ENCODE results near the gene BIK. TPM values are rescaled to one million over a fixed set of nuclear protein-coding genes. Genes with fewer than 3 reads are reported as not detected.

BIK gene
- 10 to 100 TPM in 1 of 2 donors, 1 to 10 TPM in 1; 5.8 to 13.3 TPM for total RNA-seq
- polyA plus RNA-seq (2013, experiment 1 of 2), result 0.82 TPM
- polyA plus RNA-seq (2013, experiment 2 of 2), result 0.79 TPM
- long read RNA-seq, experiment 1, partial matches to known transcripts, result 0 of 2 reads
- long read RNA-seq, experiment 1, other reads (novel, unspliced or antisense), result 0 of 2 reads
- long read RNA-seq, experiment 2, transcript BIK-201 (5 exons, 953 nt), result major isoform, 7 of 9 reads
- long read RNA-seq, experiment 2, partial matches to known transcripts, result 1 of 9 reads
- long read RNA-seq, experiment 2, other reads (novel, unspliced or antisense), result 1 of 9 reads
- long read RNA-seq, experiment 3, transcript BIK-201 (5 exons, 953 nt), result major isoform, 34 of 38 reads
- long read RNA-seq, experiment 3, partial matches to known transcripts, result 1 of 38 reads
- long read RNA-seq, experiment 3, other reads (novel, unspliced or antisense), result 3 of 38 reads
- long read RNA-seq, experiment 4, transcript BIK-201 (5 exons, 953 nt), result major isoform, 9 of 10 reads
- long read RNA-seq, experiment 4, partial matches to known transcripts, result 0 of 10 reads
- long read RNA-seq, experiment 4, other reads (novel, unspliced or antisense), result 1 of 10 reads

GRCh38 chr22:43110444-43110926 lies at the start of gene BIK:
TSS of gene BIK (plus strand) at chr22:43110750. CDS start at chr22:43124023, 13,273 bp downstream.
- Mint-ChIP-seq H3K36me3 (ENCODE audit: low read depth) (no peaks in the 10 kb centered on the region), H3K27me3 (ENCODE audit: insufficient read depth) (peaks cover 31% of the 10 kb centered on the region), H3K4me1 (peaks cover 18% of the 10 kb centered on the region), H3K4me3 (peak within 1 kb of the TSS; percentile 60), H3K27ac (peak within 1 kb of the TSS; percentile 80), H3K9me3 (no peaks in the 10 kb centered on the region)
- Histone ChIP-seq H3K27ac (ENCODE audit: low read depth, low read length) (no peak within 1 kb of the TSS), H3K9me3 (ENCODE audit: control insufficient read depth, low read length) (no peaks in the 10 kb centered on the region), H3K4me1 (ENCODE audit: control insufficient read depth, insufficient read depth, low read length) (peaks cover 2% of the 10 kb centered on the region), H3K9ac (ENCODE audit: extremely low read depth, low read length, poor library complexity, severe bottlenecking) (no peak within 1 kb of the TSS), H3K36me3 (ENCODE audit: control insufficient read depth, insufficient read depth, low read length) (no peaks in the 10 kb centered on the region), H3K4me3 (ENCODE audit: low read length) (peak within 1 kb of the TSS; percentile 81), H3K27me3 (ENCODE audit: control insufficient read depth, insufficient read depth, low read length, poor library complexity, severe bottlenecking) (peaks cover 33% of the 10 kb centered on the region)
- TF ChIP-seq CTCF (conservative IDR thresholded peaks at IDR 0.05), result no peak
- 0 to 1% methylated on average over 37 to 49 of the region's 49 CpGs for whole genome bisulfite sequencing, 2 experiments (ENCODE audit: insufficient coverage in 1 of 2, insufficient read length in 1 of 2)
- DNase-seq, result peak; percentile 92

GRCh38 chr22:43066134-43066533 lies 44.4 kb upstream of the BIK start:
- Histone ChIP-seq H3K4me3 (ENCODE audit: low read length) (no peak overlapping the region), H3K36me3 (ENCODE audit: control insufficient read depth, insufficient read depth, low read length) (no peaks in the 10 kb centered on the region), H3K27ac (ENCODE audit: low read depth, low read length) (no peak overlapping the region), H3K9ac (ENCODE audit: extremely low read depth, low read length, poor library complexity, severe bottlenecking) (no peak overlapping the region), H3K4me1 (ENCODE audit: control insufficient read depth, insufficient read depth, low read length) (no peaks in the 10 kb centered on the region), H3K9me3 (ENCODE audit: control insufficient read depth, low read length) (no peaks in the 10 kb centered on the region), H3K27me3 (ENCODE audit: control insufficient read depth, insufficient read depth, low read length, poor library complexity, severe bottlenecking) (no peaks in the 10 kb centered on the region)
- H3K4me1 Mint-ChIP-seq, result peaks cover 4% of the 10 kb centered on the region
- H3K36me3 Mint-ChIP-seq (ENCODE audit: low read depth), result peaks cover 22% of the 10 kb centered on the region
- H3K9me3 Mint-ChIP-seq, result no peaks in the 10 kb centered on the region
- DNase-seq, result peak; percentile 51
- H3K4me3 Mint-ChIP-seq, result no peak overlapping the region
- no peaks in the 10 kb centered on the region for H3K27me3 Mint-ChIP-seq (ENCODE audit: insufficient read depth)
- TF ChIP-seq CTCF (conservative IDR thresholded peaks at IDR 0.05), result no peak
- H3K27ac Mint-ChIP-seq, result no peak overlapping the region
- 85 to 94% methylated on average over 5 to 6 of the region's 7 CpGs for WGBS, 2 experiments (ENCODE audit: insufficient coverage in 1 of 2, insufficient read length in 1 of 2)

GRCh38 chr22:43066844-43067385 lies 43.6 kb upstream of the BIK start:
- Histone ChIP-seq H3K27me3 (ENCODE audit: control insufficient read depth, insufficient read depth, low read length, poor library complexity, severe bottlenecking) (no peaks in the 10 kb centered on the region), H3K4me3 (ENCODE audit: low read length) (no peak overlapping the region), H3K9me3 (ENCODE audit: control insufficient read depth, low read length) (no peaks in the 10 kb centered on the region), H3K27ac (ENCODE audit: low read depth, low read length) (no peak overlapping the region), H3K36me3 (ENCODE audit: control insufficient read depth, insufficient read depth, low read length) (no peaks in the 10 kb centered on the region), H3K4me1 (ENCODE audit: control insufficient read depth, insufficient read depth, low read length) (no peaks in the 10 kb centered on the region), H3K9ac (ENCODE audit: extremely low read depth, low read length, poor library complexity, severe bottlenecking) (no peak overlapping the region)
- peaks cover 4% of the 10 kb centered on the region for H3K4me1 Mint-ChIP-seq
- peaks cover 14% of the 10 kb centered on the region for H3K36me3 Mint-ChIP-seq (ENCODE audit: low read depth)
- H3K27me3 Mint-ChIP-seq (ENCODE audit: insufficient read depth), result no peaks in the 10 kb centered on the region
- WGBS, 2 experiments (ENCODE audit: insufficient coverage in 1 of 2, insufficient read length in 1 of 2), result 95 to 96% methylated on average over 4 to 11 of the region's 11 CpGs
- H3K27ac Mint-ChIP-seq, result no peak overlapping the region
- DNase-seq, result no peak
- no peak overlapping the region for H3K4me3 Mint-ChIP-seq
- H3K9me3 Mint-ChIP-seq, result no peaks in the 10 kb centered on the region
- TF ChIP-seq CTCF (conservative IDR thresholded peaks at IDR 0.05), result no peak

Data from endodermal cell (in vitro differentiated cells).